Activated CD8-positive, alpha-beta memory T cell treated with anti-CD3 and anti-CD28 coated beads, Interleukin-2, amount 10 ng/mL, durations not matched to agents 7 days and 5 days (primary cell): ENCODE results near the gene DDX31. TPM values are rescaled to one million over a fixed set of nuclear protein-coding genes. Genes with fewer than 3 reads are reported as not detected.
"Not testable (repeated sequence)": the region's sequence is repeated elsewhere in the genome, so short reads cannot be mapped to it uniquely, and the experiment has no call there.

Source experiments
- ATAC-seq: fragments of 150-1000 bp; cut with Tn5 transposase; one replicate; pipeline ENCODE4 v1.10.0; 2021; ENCODE audit warnings: moderate library complexity
- CTCF ChIA-PET: fragments of 350-600 bp; sonication (Branson Sonifier 250); formaldehyde crosslinking; loops from one replicate; lab custom pipeline; 2021; ENCODE audit warnings: antibody characterized with exemption; lab: Charles Lee
- DNase-seq: peaks from one replicate; pipeline ENCODE4 v3.0.0-alpha.2; 2020
- H3K27ac Mint-ChIP-seq: one replicate; pipeline ENCODE4 v1.8.0; 2021; ENCODE audit warnings: mild to moderate bottlenecking, mixed read lengths
- H3K27me3 Mint-ChIP-seq: one replicate; pipeline ENCODE4 v1.8.0; 2021; ENCODE audit warnings: mixed read lengths
- H3K36me3 Mint-ChIP-seq: one replicate; pipeline ENCODE4 v1.8.0; 2021; ENCODE audit warnings: mild to moderate bottlenecking, mixed read lengths
- H3K4me1 Mint-ChIP-seq: one replicate; pipeline ENCODE4 v1.8.0; 2021; ENCODE audit warnings: mixed read lengths
- H3K4me3 Mint-ChIP-seq: one replicate; pipeline ENCODE4 v1.8.0; 2021; ENCODE audit warnings: mild to moderate bottlenecking, moderate library complexity, mixed read lengths
- H3K9me3 Mint-ChIP-seq: one replicate; pipeline ENCODE4 v1.8.0; 2022; ENCODE audit warnings: low read depth, mixed read lengths
- total RNA-seq, 2 experiments: library from RNA; stranded (reverse); gene quantifications; one replicate each; pipeline ENCODE4 v1.2.3, GENCODE V29; 2021

Gene DDX31
- total RNA-seq, 2 experiments from 2014 or later: 14.6 to 19.6 TPM

- Mint-ChIP-seq H3K9me3 (no peaks in the 10 kb centered on the region), H3K27me3 (peaks cover 56% of the 10 kb centered on the region), H3K4me3 (no peak overlapping the region), H3K27ac (no peak overlapping the region), H3K36me3 (no peaks in the 10 kb centered on the region), H3K4me1 (no peaks in the 10 kb centered on the region)
- CTCF ChIA-PET: interaction anchor here (0.8 to 7.3 kb wide), 11 partner anchors 9 to 167 kb away, joined by 3 to 59 read pairs (median 5); partner anchors contain the start of gene CFAP77
- DNase-seq (peak; percentile 74), ATAC-seq (peak; percentile 75)
Measured at GRCh38 chr9:132575005-132575609, 94.7 kb downstream of the DDX31 start.

GRCh38 chr9:132572921-132573320 is 96.9 kb downstream of the DDX31 start:
- peaks cover 37% of the 10 kb centered on the region for H3K27me3 Mint-ChIP-seq
- H3K4me1 Mint-ChIP-seq: no peaks in the 10 kb centered on the region
- H3K9me3 Mint-ChIP-seq: no peaks in the 10 kb centered on the region
- no peaks in the 10 kb centered on the region for H3K36me3 Mint-ChIP-seq
- no peak overlapping the region for H3K27ac Mint-ChIP-seq
- CTCF ChIA-PET: interaction anchor here (1.2 to 7.3 kb wide), 2 partner anchors 66 to 159 kb away, joined by 3 to 59 read pairs; no protein-coding TSS in a partner anchor
- H3K4me3 Mint-ChIP-seq: no peak overlapping the region
- no peak for DNase-seq
- no peak for ATAC-seq

GRCh38 chr9:132571806-132572600 is 97.8 kb downstream of the DDX31 start:
- no peaks in the 10 kb centered on the region for H3K9me3 Mint-ChIP-seq
- no peak overlapping the region for H3K4me3 Mint-ChIP-seq
- no peaks in the 10 kb centered on the region for H3K4me1 Mint-ChIP-seq
- H3K27ac Mint-ChIP-seq: no peak overlapping the region
- H3K27me3 Mint-ChIP-seq: peaks cover 30% of the 10 kb centered on the region
- ATAC-seq: no peak
- no peaks in the 10 kb centered on the region for H3K36me3 Mint-ChIP-seq
- no peak for DNase-seq
- CTCF ChIA-PET: interaction anchor here (1.2 to 7.3 kb wide), 3 partner anchors 65 to 161 kb away, joined by 3 to 59 read pairs (median 3); no protein-coding TSS in a partner anchor

GRCh38 chr9:132568787-132569186 is 101.0 kb downstream of the DDX31 start:
- H3K4me3 Mint-ChIP-seq, DNase-seq, ATAC-seq, H3K36me3 Mint-ChIP-seq, H3K9me3 Mint-ChIP-seq, H3K27ac Mint-ChIP-seq, H3K4me1 Mint-ChIP-seq: not testable (repeated sequence)
- peaks cover 11% of the 10 kb centered on the region for H3K27me3 Mint-ChIP-seq
- CTCF ChIA-PET: interaction anchor here (1.0 to 1.2 kb wide), 2 partner anchors 157 to 300 kb away, joined by 3 read pairs; no protein-coding TSS in a partner anchor

- H3K4me3 Mint-ChIP-seq: no peak overlapping the region
- H3K27me3 Mint-ChIP-seq: peaks cover 26% of the 10 kb centered on the region
- peaks cover 2% of the 10 kb centered on the region for H3K4me1 Mint-ChIP-seq
- ATAC-seq: no peak
- H3K36me3 Mint-ChIP-seq: peaks cover 3% of the 10 kb centered on the region
- no peak for DNase-seq
- no peak overlapping the region for H3K27ac Mint-ChIP-seq
- H3K9me3 Mint-ChIP-seq: peaks cover under 1% of the 10 kb centered on the region
- CTCF ChIA-PET: no interaction called here
Measured at GRCh38 chr9:132564526-132564925, 105.3 kb downstream of the DDX31 start.

- Mint-ChIP-seq H3K4me1 (peaks cover 2% of the 10 kb centered on the region), H3K4me3 (no peak overlapping the region), H3K9me3 (peaks cover 3% of the 10 kb centered on the region), H3K36me3 (peaks cover 5% of the 10 kb centered on the region), H3K27ac (no peak overlapping the region), H3K27me3 (peaks cover 31% of the 10 kb centered on the region)
- CTCF ChIA-PET: no interaction called here
- DNase-seq (no peak), ATAC-seq (no peak)
Measured at GRCh38 chr9:132562306-132562573, 107.5 kb downstream of the DDX31 start.

GRCh38 chr9:132560616-132561202 is 109.1 kb downstream of the DDX31 start:
- ATAC-seq: no peak
- Mint-ChIP-seq H3K9me3 (peaks cover 3% of the 10 kb centered on the region), H3K27me3 (peaks cover 34% of the 10 kb centered on the region), H3K4me3 (no peak overlapping the region), H3K27ac (no peak overlapping the region), H3K36me3 (peaks cover 5% of the 10 kb centered on the region), H3K4me1 (peaks cover 2% of the 10 kb centered on the region)
- no peak for DNase-seq
- CTCF ChIA-PET: interaction anchor here (1.2 kb wide), 1 partner anchor 15 kb away, joined by 4 read pairs; no protein-coding TSS in a partner anchor

- Mint-ChIP-seq H3K36me3 (peaks cover 5% of the 10 kb centered on the region), H3K27me3 (peaks cover 39% of the 10 kb centered on the region), H3K27ac (no peak overlapping the region), H3K4me1 (peaks cover 2% of the 10 kb centered on the region), H3K9me3 (peaks cover 3% of the 10 kb centered on the region), H3K4me3 (no peak overlapping the region)
- DNase-seq: no peak
- CTCF ChIA-PET: no interaction called here
- no peak for ATAC-seq
Measured at GRCh38 chr9:132559711-132560110, 110.1 kb downstream of the DDX31 start.

GRCh38 chr9:132557159-132557558 is 112.6 kb downstream of the DDX31 start:
- ATAC-seq: no peak
- peaks cover 3% of the 10 kb centered on the region for H3K9me3 Mint-ChIP-seq
- no peak overlapping the region for H3K27ac Mint-ChIP-seq
- H3K4me3 Mint-ChIP-seq: no peak overlapping the region
- H3K27me3 Mint-ChIP-seq: peaks cover 30% of the 10 kb centered on the region
- H3K36me3 Mint-ChIP-seq: peaks cover 5% of the 10 kb centered on the region
- no peak for DNase-seq
- H3K4me1 Mint-ChIP-seq: peaks cover 2% of the 10 kb centered on the region
- CTCF ChIA-PET: no interaction called here

GRCh38 chr9:132556714-132557113 is 113.1 kb downstream of the DDX31 start:
- H3K36me3 Mint-ChIP-seq: peaks cover 5% of the 10 kb centered on the region
- H3K4me1 Mint-ChIP-seq: peaks cover 2% of the 10 kb centered on the region
- H3K27me3 Mint-ChIP-seq: peaks cover 28% of the 10 kb centered on the region
- ATAC-seq (no peak), DNase-seq (no peak)
- no peak overlapping the region for H3K27ac Mint-ChIP-seq
- CTCF ChIA-PET: no interaction called here
- no peak overlapping the region for H3K4me3 Mint-ChIP-seq
- peaks cover 3% of the 10 kb centered on the region for H3K9me3 Mint-ChIP-seq

GRCh38 chr9:132556235-132556634 is 113.5 kb downstream of the DDX31 start:
- CTCF ChIA-PET: no interaction called here
- H3K9me3 Mint-ChIP-seq: peaks cover 3% of the 10 kb centered on the region
- H3K4me3 Mint-ChIP-seq: no peak overlapping the region
- H3K27ac Mint-ChIP-seq: no peak overlapping the region
- H3K36me3 Mint-ChIP-seq: peaks cover 5% of the 10 kb centered on the region
- ATAC-seq (no peak), DNase-seq (no peak)
- peaks cover 2% of the 10 kb centered on the region for H3K4me1 Mint-ChIP-seq
- H3K27me3 Mint-ChIP-seq: peaks cover 28% of the 10 kb centered on the region

- Mint-ChIP-seq H3K36me3 (peaks cover 5% of the 10 kb centered on the region), H3K27me3 (peaks cover 27% of the 10 kb centered on the region), H3K27ac (no peak overlapping the region), H3K4me3 (no peak overlapping the region), H3K9me3 (peaks cover 3% of the 10 kb centered on the region), H3K4me1 (peaks cover under 1% of the 10 kb centered on the region)
- CTCF ChIA-PET: no interaction called here
- DNase-seq (no peak), ATAC-seq (no peak)
Measured at GRCh38 chr9:132555528-132555927, 114.3 kb downstream of the DDX31 start.

- Mint-ChIP-seq H3K36me3 (peaks cover 4% of the 10 kb centered on the region), H3K27me3 (peaks cover 23% of the 10 kb centered on the region), H3K9me3 (peaks cover 3% of the 10 kb centered on the region), H3K4me1 (no peaks in the 10 kb centered on the region), H3K4me3 (no peak overlapping the region), H3K27ac (no peak overlapping the region)
- CTCF ChIA-PET: no interaction called here
- ATAC-seq: no peak
- DNase-seq: no peak
Measured at GRCh38 chr9:132554755-132555154, 115.0 kb downstream of the DDX31 start.
